K562 (cell line): Measurements from ENCODE around the gene SEZ6L. TPM values are rescaled to one million over a fixed set of nuclear protein-coding genes. Genes with fewer than 3 reads are reported as not detected.

Source experiments
- ATAC-seq: fragments of 200-7000 bp; cut with Tn5 transposase; 3 replicates; pipeline ENCODE4 v1.9.1; 2020; ENCODE audit warnings: moderate library complexity
- BruUV-seq: library from RNA; stranded (reverse); fragments of 400-500 nt; replicated peaks from 2 replicates; lab custom pipeline; 2021; lab: Mats Ljungman, UMichigan
- CTCF ChIA-PET: fragments of 300-600 bp; formaldehyde crosslinking; extraction: SDS; loops from one replicate; lab custom pipeline; 2021; ENCODE audit warnings: low intra/inter-chr PET ratio; lab: Yijun Ruan, JAX
- POLR2A ChIA-PET: fragments of 300-600, 350-650 bp; sonication (Branson Sonifier 250); formaldehyde crosslinking; extraction: SDS; loops from one replicate; lab custom pipeline; 2021; ENCODE audit warnings: antibody characterized with exemption, inconsistent platforms; lab: Yijun Ruan, JAX
- DNase-seq, 4 experiments: peaks; one replicate each; pipeline versions ENCODE4 v3.0.0 to v3.0.0-alpha.2; 2011 to 2018; ENCODE audit warnings: low spot score in 3 of 4, mixed read lengths in 3 of 4; ENCODE audit errors: extremely low read depth in 1 of 4
- FAIRE-seq: peaks from 2 replicates; lab custom pipeline; 2011; peaks lifted over from hg19 to GRCh38; lab: Jason Lieb, UNC
- H2AFZ ChIP-seq: 2 replicates; pipeline ENCODE4 v1.6.0; 2011; ENCODE audit warnings: low read depth, low read length, control low read depth, inconsistent platforms
- H3K27ac ChIP-seq: fragments of 200-600 bp; 3 replicates; pipeline ENCODE4 v1.8.0; 2011; ENCODE audit warnings: low read depth, mild to moderate bottlenecking, control low read depth, inconsistent platforms, low read length, moderate library complexity, mixed read lengths; ENCODE audit errors: extremely low read depth
- H3K27me3 ChIP-seq, 2 experiments: fragments of 300-600 bp in 1 of 2; 2 replicates in 1 of 2; 3 replicates in 1 of 2; pipeline versions ENCODE4 v1.6.0 to v1.8.0; 2011; ENCODE audit warnings: inconsistent platforms in 2 of 2, low read length in 2 of 2, mild to moderate bottlenecking in 1 of 2, mixed read lengths in 1 of 2, moderate library complexity in 1 of 2; ENCODE audit not compliant: control insufficient read depth in 2 of 2, insufficient read depth in 2 of 2
- H3K36me3 ChIP-seq: fragments of 300-600 bp; 3 replicates; pipeline ENCODE4 v1.8.0; 2011; ENCODE audit warnings: mild to moderate bottlenecking, low read length, inconsistent platforms; ENCODE audit not compliant: control insufficient read depth, insufficient read depth
- H3K4me1 ChIP-seq, 2 experiments: fragments of 200-600 bp in 1 of 2; replicated peaks in 1 of 2; 2 replicates in 1 of 2; 3 replicates in 1 of 2; pipeline versions ENCODE4 v1.5.1 to v1.8.0; 2011; ENCODE audit warnings: inconsistent platforms in 2 of 2, low read length in 2 of 2, mild to moderate bottlenecking in 1 of 2, mixed read lengths in 1 of 2, moderate library complexity in 1 of 2; ENCODE audit not compliant: control insufficient read depth in 2 of 2, insufficient read depth in 2 of 2
- H3K4me2 ChIP-seq: 2 replicates; pipeline ENCODE4 v1.6.1; 2011; ENCODE audit warnings: low read length, control low read depth, inconsistent platforms, mixed read lengths; ENCODE audit not compliant: insufficient read depth
- H3K4me3 ChIP-seq: fragments of 200-600 bp; sonication (generic), shearing (Covaris generic); 2 replicates; pipeline ENCODE4 v1.5.1; 2016; ENCODE audit warnings: control low read depth, inconsistent platforms
- H3K79me2 ChIP-seq: fragments of 200-600 bp; 3 replicates; pipeline ENCODE4 v1.8.0; 2011; ENCODE audit warnings: low read length, inconsistent platforms; ENCODE audit not compliant: control insufficient read depth, insufficient read depth
- H3K9ac ChIP-seq, 2 experiments: 2 replicates each; pipeline versions ENCODE4 v1.6.0 to v1.6.1; 2011; ENCODE audit warnings: low read depth in 2 of 2, low read length in 2 of 2, control low read depth in 1 of 2, inconsistent platforms in 1 of 2, mild to moderate bottlenecking in 1 of 2, mixed read lengths in 1 of 2; ENCODE audit not compliant: insufficient read depth in 1 of 2
- H3K9me1 ChIP-seq: one replicate; pipeline ENCODE4 v1.6.0; 2011; ENCODE audit warnings: inconsistent platforms, mild to moderate bottlenecking, low read length, moderate library complexity; ENCODE audit not compliant: control insufficient read depth, insufficient read depth
- H3K9me3 ChIP-seq: replicated peaks from 2 replicates; pipeline ENCODE4 v1.5.1; 2011; ENCODE audit warnings: low read depth, low read length, inconsistent platforms; ENCODE audit not compliant: control insufficient read depth, insufficient read depth
- H4K20me1 ChIP-seq: replicated peaks from 2 replicates; pipeline ENCODE4 v1.6.1; 2011; ENCODE audit warnings: low read length, inconsistent platforms, mixed read lengths; ENCODE audit not compliant: control insufficient read depth, insufficient read depth
- ATF1 ChIP-seq, 2 experiments: fragments of 450-650 bp in 1 of 2; IDR thresholded peaks; 2 replicates each; pipeline ENCODE4 v1.6.1; 2016; ENCODE audit warnings: missing compliant biosample characterization in 1 of 2, missing genetic modification characterization in 1 of 2
- DACH1 ChIP-seq: fragments of 450-650 bp; IDR thresholded peaks from 2 replicates; pipeline ENCODE4 v1.6.1; 2018; ENCODE audit not compliant: partially characterized antibody
- POLR2H ChIP-seq: IDR thresholded peaks from 2 replicates; pipeline ENCODE4 v1.6.1; 2016; ENCODE audit warnings: missing genetic modification characterization, low read depth, mild to moderate bottlenecking, control low read depth, missing compliant biosample characterization, moderate library complexity
- RBM25 ChIP-seq: fragments of 200-400 bp; formaldehyde crosslinking; IDR thresholded peaks from 2 replicates; pipeline ENCODE4 v1.6.1; 2018; ENCODE audit warnings: low read length, low read depth, moderate library complexity; ENCODE audit not compliant: severe bottlenecking
- SAP30 ChIP-seq: fragments of 200-600 bp; sonication (generic); IDR thresholded peaks from 2 replicates; pipeline ENCODE4 v1.6.1; 2012; ENCODE audit warnings: borderline replicate concordance, low read depth, mild to moderate bottlenecking, moderate library complexity, low read length, control low read depth, inconsistent platforms; ENCODE audit not compliant: insufficient read depth, poor library complexity, severe bottlenecking
- TBL1XR1 ChIP-seq, 2 experiments: IDR thresholded peaks; 2 replicates each; pipeline ENCODE4 v1.6.1; 2012; ENCODE audit warnings: improper control_type of control experiment in 2 of 2, low read length in 2 of 2, mild to moderate bottlenecking in 1 of 2
- ZNF146 ChIP-seq: IDR thresholded peaks from one replicate; pipeline ENCODE4 v1.6.1; 2018; ENCODE audit warnings: missing compliant biosample characterization; ENCODE audit not compliant: unreplicated experiment
- ZNF280A ChIP-seq: fragments of 450-650 bp; IDR thresholded peaks from 2 replicates; pipeline ENCODE4 v1.6.1; 2018; ENCODE audit warnings: mild to moderate bottlenecking, low read depth; ENCODE audit not compliant: partially characterized antibody
- ZNF695 ChIP-seq: fragments of 450-650 bp; formaldehyde crosslinking; IDR thresholded peaks from 2 replicates; pipeline ENCODE4 v1.4.0; 2020; ENCODE audit warnings: mild to moderate bottlenecking, moderate library complexity
- WGBS: fragments of 100-300 bp; shearing (Covaris generic); methylation state at CpG from one replicate; pipeline ENCODE4 v1.1.6; 2016; ENCODE audit warnings: low coverage, mixed read lengths; ENCODE audit not compliant: insufficient coverage; ENCODE audit errors: missing lambda C conversion rate; 5-methylcytosine and 5-hydroxymethylcytosine counted together
- in situ Hi-C: fragments of 300-500 bp; cut with MboI; formaldehyde crosslinking; loops from 4 replicates; pipeline ENCODE4 v1.15.0; 2018; ENCODE audit warnings: inconsistent platforms, mixed read lengths
- intact Hi-C: fragments of 100-400 bp; cut with micrococcal nuclease; formaldehyde crosslinking; loops from 2 replicates; pipeline ENCODE4 v1.14.2; 2022
- polyA plus RNA-seq, 8 experiments: library from polyadenylated mRNA; depleted of rRNA in 4 of 8; stranded (reverse) in 5 of 8; unstranded in 3 of 8; fragments of >200 nt; fragmentation: Nextera tagmentation in 2 of 8; fragmentation: Illumina TruSeq in 1 of 8; extraction: Ambion mirVana in 2 of 8; extraction: Trizol in 1 of 8; gene quantifications; 2 replicates each; pipeline versions ENCODE4 v1.2.1 to v1.2.3, GENCODE V29; 2011 to 2014; ENCODE audit warnings: inconsistent platforms in 1 of 8, missing spikeins in 1 of 8
- total RNA-seq, 7 experiments: library from RNA; depleted of rRNA in 6 of 7; stranded (reverse); fragments of >200 nt in 6 of 7; fragmentation: Illumina TruSeq in 2 of 7; extraction: Trizol in 2 of 7; gene quantifications; 2 replicates each; pipeline versions ENCODE4 v1.2.1 to v1.2.3, GENCODE V29; 2011 to 2021; ENCODE audit warnings: low replicate concordance in 1 of 7
- TF ChIP-seq, protein P1 (sequence below), 2 experiments: fragments of 250-450 bp in 1 of 2; fragments of 450-650 bp in 1 of 2; sonication (Bioruptor Pico) in 1 of 2; IDR thresholded peaks; 2 replicates each; pipeline versions ENCODE4 v1.6.1 to v1.8.0; 2016 to 2021; ENCODE audit warnings: mild to moderate bottlenecking in 2 of 2, moderate library complexity in 2 of 2, missing compliant biosample characterization in 1 of 2, missing genetic modification characterization in 1 of 2

SEZ6L gene
- total and polyA plus RNA-seq, 9 of the 15 experiments (the other 6 are each of a cell fraction or from before 2014, with no cell fraction given): not detected

DNA sequence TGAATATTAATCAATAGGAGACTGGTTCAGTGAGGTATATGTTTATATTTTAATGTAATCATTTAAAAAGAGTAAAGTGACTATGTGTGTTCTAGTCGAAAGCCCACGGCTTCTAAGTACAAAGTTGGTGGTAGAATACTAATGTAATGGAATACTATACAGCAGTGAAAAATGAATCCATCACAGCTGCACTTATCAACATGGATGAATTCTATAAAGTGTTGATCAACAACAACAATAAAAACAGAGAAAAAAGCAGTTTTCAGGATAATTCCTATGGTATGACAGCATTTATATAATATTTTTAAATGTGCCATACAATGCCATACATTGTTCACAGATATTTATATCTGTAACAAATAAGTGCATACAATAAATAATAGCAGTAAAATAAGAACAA lies 114.1 kb downstream of the SEZ6L start:
- H3K9ac ChIP-seq: no peak overlapping the region
- TF ChIP-seq SAP30: no peak
- no peak for TF ChIP-seq ZNF695 (CRISPR knock-in tag)
- TF ChIP-seq POLR2H: no peak
- TF ChIP-seq ATF1 (CRISPR knock-in tag; IDR thresholded peaks at IDR 0.05): no peak
- no peak for TF ChIP-seq ATF1 (tag; IDR thresholded peaks at IDR 0.05)
- peak; percentile 66 for TF ChIP-seq ZNF146 (CRISPR knock-in tag)
- no peak for TF ChIP-seq ZNF280A
- TF ChIP-seq TBL1XR1 (IDR thresholded peaks at IDR 0.05; ENCODE audit: low read length in 2 of 2): no peak
- TF ChIP-seq, protein P1, sequence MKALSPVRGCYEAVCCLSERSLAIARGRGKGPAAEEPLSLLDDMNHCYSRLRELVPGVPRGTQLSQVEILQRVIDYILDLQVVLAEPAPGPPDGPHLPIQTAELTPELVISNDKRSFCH (CRISPR knock-in tag; IDR thresholded peaks at IDR 0.05): no peak
- TF ChIP-seq, protein P1 (tag; IDR thresholded peaks at IDR 0.05): no peak
- TF ChIP-seq RBM25: peak; percentile 76
- TF ChIP-seq DACH1: no peak
- TF ChIP-seq, all 486 proteins: peak for 2
- CTCF ChIA-PET: no interaction called here

More for the DNA sequence above, 114.1 kb downstream of the SEZ6L start:
- Histone ChIP-seq H3K9me3 (no peaks in the 10 kb centered on the region), H3K79me2 (no peaks in the 10 kb centered on the region), H3K4me1 (no peaks in the 10 kb centered on the region), H3K4me2 (no peak overlapping the region), H3K9me1 (no peaks in the 10 kb centered on the region), H3K27me3 (peaks cover 0 to 3% of the 10 kb centered on the region in 2 experiments; a peak in 1 of 5 replicates), H3K4me3 (no peak overlapping the region), H2AFZ (no peak overlapping the region), H4K20me1 (no peaks in the 10 kb centered on the region), H3K27ac (no peak overlapping the region), H3K36me3 (no peaks in the 10 kb centered on the region)
- 0% methylated on average over 2 of the region's 2 CpGs for WGBS
- BruUV-seq: no TSS peak
- POLR2A ChIA-PET: no interaction called here
- DNase-seq (no peak), FAIRE-seq (no peak), ATAC-seq (no peak)
- in situ Hi-C loops: no loop called here
- intact Hi-C loops: no loop called here
